Heart left ventricle (tissue), 16 donors: Measurements from ENCODE around the gene GANC. TPM values are rescaled to one million over a fixed set of nuclear protein-coding genes. Genes with fewer than 3 reads are reported as not detected.
A peak's percentile ranks its signal among the peaks of the same experiment; 100 is the strongest.

Experiments
- ATAC-seq, 4 donors: fragments of 200-7000 bp; cut with Tn5 transposase; one replicate each; pipeline ENCODE4 v1.9.1; 2020 to 2022; ENCODE audit warnings: moderate library complexity in 4 of 4, mild to moderate bottlenecking in 3 of 4, moderate number of reproducible peaks in 1 of 4
- DNase-seq, 5 donors: peaks; one replicate each; pipeline ENCODE4 v3.0.0-alpha.2; 2020
- H3K27ac ChIP-seq, 12 donors: fragments of 200-600 bp; sonication (generic) in 4 of 12; one replicate each; pipeline versions ENCODE4 v1.5.0 to v1.8.0; 2016 to 2022; ENCODE audit warnings: mild to moderate bottlenecking in 2 of 12
- H3K27me3 ChIP-seq, 9 donors: fragments of 200-600 bp; sonication (generic) in 2 of 9; one replicate each; pipeline versions ENCODE4 v1.5.1 to v1.8.0; 2016 to 2022; ENCODE audit warnings: mild to moderate bottlenecking in 3 of 9
- H3K36me3 ChIP-seq, 9 donors: fragments of 200-600 bp; sonication (generic) in 2 of 9; one replicate each; pipeline versions ENCODE4 v1.5.0 to v1.8.0; 2018 to 2022; ENCODE audit warnings: mild to moderate bottlenecking in 2 of 9
- H3K4me1 ChIP-seq, 12 donors: fragments of 200-600 bp; sonication (generic) in 4 of 12; one replicate each; pipeline versions ENCODE4 v1.5.0 to v1.8.0; 2016 to 2022; ENCODE audit warnings: mild to moderate bottlenecking in 3 of 12
- H3K4me3 ChIP-seq, 12 donors: fragments of 200-600 bp; sonication (generic) in 4 of 12; one replicate each; pipeline versions ENCODE4 v1.5.0 to v1.8.0; 2017 to 2022; ENCODE audit warnings: mild to moderate bottlenecking in 9 of 12, moderate library complexity in 4 of 12
- H3K9me3 ChIP-seq, 12 donors: fragments of 200-600 bp; sonication (generic) in 4 of 12; one replicate each; pipeline versions ENCODE4 v1.5.0 to v1.8.0; 2016 to 2022; ENCODE audit warnings: mild to moderate bottlenecking in 1 of 12
- CTCF ChIP-seq, 12 donors: fragments of 200-600 bp; sonication (generic) in 4 of 12; IDR thresholded peaks; one replicate each; pipeline versions ENCODE4 v1.5.0 to v1.8.0; 2018 to 2022; ENCODE audit warnings: antibody characterized with exemption in 12 of 12, mild to moderate bottlenecking in 5 of 12
- POLR2A ChIP-seq, 2 donors: fragments of 450-650 bp; IDR thresholded peaks; one replicate each; pipeline ENCODE4 v1.6.1; 2017; ENCODE audit warnings: antibody characterized with exemption in 2 of 2, mild to moderate bottlenecking in 2 of 2, moderate library complexity in 2 of 2
- WGBS, 4 donors: extraction: QIAGEN DNeasy Blood & Tissue Kit in 2 of 4; methylation state at CpG; one replicate each; pipeline versions ENCODE4 v1.1.5 to v1.1.7; 2013 to 2018; 5-methylcytosine and 5-hydroxymethylcytosine counted together
- intact Hi-C, 10 donors: fragments of 100-400 bp; cut with DNase I; formaldehyde crosslinking; loops; one replicate each; pipeline versions ENCODE4 v1.11.1 to v1.14.2; 2022
- polyA plus RNA-seq, 2 donors: library from polyadenylated mRNA; stranded (reverse); fragments of 200-250 nt; gene quantifications; one replicate each; pipeline ENCODE4 v1.2.3, GENCODE V29; 2013
- total RNA-seq, 9 donors: library from RNA; depleted of rRNA in 2 of 9; stranded (reverse); fragments of >200 nt in 2 of 9; fragmentation: NEBNext Ultra II Directional in 3 of 9; extraction: Animal tissue kit (Norgen Biotek cat#: 25700) in 3 of 9; gene quantifications; one replicate each; pipeline versions ENCODE4 v1.1.0 to v1.2.4, GENCODE V29; 2016 to 2023
- donor health status: ischemic (EF 13 %, LVEDD 7.1; RV severe dilation, severe dysfunction).
- donor health status: healthy with polysubstance abuse.
- donor health status: DM: no; HTN: yes; CAD: no.
- donor health status: DM: no; HTN: no; CAD: no.
- donor health status: ischemic (EF 25% LVEDD 6.9; RV normal size, moderate dysfunction).
- donor health status: ischemic (EF 25% LVEDD 5.7; RV mildly dilated, moderate dysfunction).
- donor health status: healthy.
- donor health status: DM: yes; HTN: yes; CAD: no.
- donor health status: ischemic (EF 35%, LVEDD 5.7; RV mildly dilated, moderate dysfunction).
- donor health status: nonischemic (EF 11% LVEDD 7.7; RV severe dilation, severe dysfunction).
- donor health status: DM: yes; HTN: yes; CAD: no.
- donor health status: PGD.
- donor health status: ischemic (EF 29% LVEDD 5.4; RV normal size, mild dysfunction).
- donor health status: nonischemic (EF 23%, LVEDD 6.1; RV moderate dilation, normal function).

GANC gene
- total and polyA plus RNA-seq, 11 donors: 6.8 to 30.2 (median 17.0) TPM

GRCh38 chr15:42344763-42345162 lies 71.8 kb downstream of the GANC start:
- 38 to 63% (median 52%) methylated on average over 5 of the region's 5 CpGs for WGBS, 4 donors
- peaks cover 0 to 87% (median 71%) of the 10 kb centered on the region in 9 donors for H3K36me3 ChIP-seq
- no peak overlapping the region for H3K4me3 ChIP-seq
- peak overlapping the region in 1 of 12 donors; percentile 43 for H3K27ac ChIP-seq
- no peaks in the 10 kb centered on the region for H3K27me3 ChIP-seq
- DNase-seq: no peak
- TF ChIP-seq POLR2A (IDR thresholded peaks at IDR 0.05): no peak
- no peak for TF ChIP-seq CTCF (IDR thresholded peaks at IDR 0.05)
- H3K9me3 ChIP-seq: no peaks in the 10 kb centered on the region
- intact Hi-C loops: no loop called here
- H3K4me1 ChIP-seq: peaks cover 0 to 6% (median 0%) of the 10 kb centered on the region in 12 donors
- ATAC-seq: peak in 3 of 4 donors; percentile 31 to 79 (median 63)

- peaks cover 0 to 6% (median 0%) of the 10 kb centered on the region in 12 donors for H3K4me1 ChIP-seq
- no peak for ATAC-seq
- TF ChIP-seq POLR2A (IDR thresholded peaks at IDR 0.05) (no peak), CTCF (IDR thresholded peaks at IDR 0.05) (no peak)
- H3K9me3 ChIP-seq: no peaks in the 10 kb centered on the region
- no peaks in the 10 kb centered on the region for H3K27me3 ChIP-seq
- peaks cover 0 to 88% (median 75%) of the 10 kb centered on the region in 9 donors for H3K36me3 ChIP-seq
- intact Hi-C loops: no loop called here
- H3K4me3 ChIP-seq: no peak overlapping the region
- H3K27ac ChIP-seq: peak overlapping the region in 1 of 12 donors; percentile 33
- 85 to 93% (median 89%) methylated on average over 3 of the region's 3 CpGs for WGBS, 4 donors
- no peak for DNase-seq
Measured at GRCh38 chr15:42345504-42345903, 72.5 kb downstream of the GANC start.

- WGBS, 4 donors: 89 to 90% (median 90%) methylated on average over 5 of the region's 5 CpGs
- H3K36me3 ChIP-seq: peaks cover 0 to 96% (median 84%) of the 10 kb centered on the region in 9 donors
- no peak overlapping the region for H3K27ac ChIP-seq
- H3K4me1 ChIP-seq: peaks cover 0 to 6% (median 0%) of the 10 kb centered on the region in 12 donors
- DNase-seq: no peak
- intact Hi-C loops: no loop called here
- no peak overlapping the region for H3K4me3 ChIP-seq
- no peaks in the 10 kb centered on the region for H3K27me3 ChIP-seq
- H3K9me3 ChIP-seq: no peaks in the 10 kb centered on the region
- ATAC-seq: no peak
- no peak for TF ChIP-seq POLR2A (IDR thresholded peaks at IDR 0.05)
- no peak for TF ChIP-seq CTCF (IDR thresholded peaks at IDR 0.05)
Measured at GRCh38 chr15:42348083-42348482, 75.1 kb downstream of the GANC start.

- H3K27me3 ChIP-seq: no peaks in the 10 kb centered on the region
- DNase-seq (no peak), ATAC-seq (no peak)
- peaks cover 0 to 96% (median 84%) of the 10 kb centered on the region in 9 donors for H3K36me3 ChIP-seq
- no peaks in the 10 kb centered on the region for H3K9me3 ChIP-seq
- TF ChIP-seq CTCF (IDR thresholded peaks at IDR 0.05) (no peak), POLR2A (IDR thresholded peaks at IDR 0.05) (no peak)
- intact Hi-C loops: no loop called here
- no peak overlapping the region for H3K27ac ChIP-seq
- H3K4me1 ChIP-seq: peaks cover 0 to 6% (median 0%) of the 10 kb centered on the region in 12 donors
- 92 to 95% (median 92%) methylated on average over 2 of the region's 2 CpGs for WGBS, 4 donors
- no peak overlapping the region for H3K4me3 ChIP-seq
Measured at GRCh38 chr15:42349186-42349585, 76.2 kb downstream of the GANC start.
